HEK293 (cell line): Measurements from ENCODE around the gene FAM181A.

ENCODE experiments used
- CTCF ChIA-PET: fragments of 350-600 bp; formaldehyde crosslinking; extraction: SDS; loops from one replicate; lab custom pipeline; 2021; ENCODE audit warnings: antibody characterized with exemption; lab: Yijun Ruan, JAX
- POLR2A ChIA-PET: fragments of 300-600 bp; formaldehyde crosslinking; extraction: SDS; loops from one replicate; lab custom pipeline; 2020; ENCODE audit warnings: antibody characterized with exemption, inconsistent platforms; lab: Yijun Ruan, JAX
- H3K27ac ChIP-seq: fragments of 200-500 bp; sonication (Bioruptor generic); 2 replicates; pipeline ENCODE4 v1.5.1; 2014; ENCODE audit warnings: low read depth, low read length, control low read depth, inconsistent platforms; ENCODE audit errors: extremely low read depth
- H3K36me3 ChIP-seq, 2 experiments: fragments of 200-500 bp in 1 of 2; sonication (Bioruptor generic) in 1 of 2; 1 replicate in 1 of 2; 2 replicates in 1 of 2; pipeline ENCODE4 v1.5.1; 2014 to 2017; ENCODE audit warnings: inconsistent platforms in 2 of 2, low read length in 2 of 2; ENCODE audit not compliant: control insufficient read depth in 2 of 2, insufficient read depth in 1 of 2
- H3K4me1 ChIP-seq: fragments of 200-500 bp; sonication (Bioruptor generic); 2 replicates; pipeline ENCODE4 v1.5.1; 2014; ENCODE audit warnings: mild to moderate bottlenecking, low read length, inconsistent platforms; ENCODE audit not compliant: control insufficient read depth, insufficient read depth
- H3K4me3 ChIP-seq: 2 replicates; pipeline ENCODE4 v1.5.1; 2011; ENCODE audit warnings: low read depth, mild to moderate bottlenecking, control low read depth, low read length, moderate library complexity
- H3K9me3 ChIP-seq: fragments of 200-500 bp; sonication (Bioruptor generic); 2 replicates; pipeline ENCODE4 v1.5.1; 2014; ENCODE audit warnings: low read depth, low read length, inconsistent platforms; ENCODE audit not compliant: control insufficient read depth, insufficient read depth
- GLI2 ChIP-seq: fragments of 450-650 bp; formaldehyde crosslinking; IDR thresholded peaks from 2 replicates; pipeline ENCODE4; 2017; ENCODE audit warnings: missing biosample characterization, missing genetic modification characterization, low read depth, borderline replicate concordance
- HOXA7 ChIP-seq: sonication (generic); formaldehyde crosslinking; IDR thresholded peaks from 2 replicates; pipeline ENCODE4 v1.8.1; 2022; ENCODE audit warnings: missing genetic modification reagents, borderline replicate concordance
- KLF17 ChIP-seq: fragments of 450-650 bp; formaldehyde crosslinking; IDR thresholded peaks from 2 replicates; pipeline ENCODE4 v1.5.1; 2016; ENCODE audit warnings: missing biosample characterization, missing genetic modification characterization
- KLF7 ChIP-seq: fragments of 450-650 bp; formaldehyde crosslinking; IDR thresholded peaks from 2 replicates; pipeline ENCODE4 v1.5.1; 2016; ENCODE audit warnings: missing biosample characterization, missing genetic modification characterization, borderline replicate concordance
- MZF1 ChIP-seq: fragments of 450-650 bp; formaldehyde crosslinking; IDR thresholded peaks from 2 replicates; pipeline ENCODE4 v1.5.1; 2017; ENCODE audit warnings: missing biosample characterization, missing genetic modification characterization, borderline replicate concordance
- ZBTB6 ChIP-seq: fragments of 450-650 bp; formaldehyde crosslinking; IDR thresholded peaks from 2 replicates; pipeline ENCODE4 v1.5.1; 2017; ENCODE audit warnings: missing biosample characterization, missing genetic modification characterization
- ZEB2 ChIP-seq: fragments of 450-650 bp; formaldehyde crosslinking; IDR thresholded peaks from 2 replicates; pipeline ENCODE4 v1.5.1; 2016; ENCODE audit warnings: missing biosample characterization, missing genetic modification characterization
- ZFHX2 ChIP-seq: fragments of 450-650 bp; formaldehyde crosslinking; conservative IDR thresholded peaks from 2 replicates; pipeline ENCODE4 v1.5.1; 2016; ENCODE audit warnings: missing biosample characterization, missing genetic modification characterization
- ZNF10 ChIP-seq: fragments of 450-650 bp; formaldehyde crosslinking; IDR thresholded peaks from 2 replicates; pipeline ENCODE4 v1.5.1; 2017; ENCODE audit warnings: missing biosample characterization, missing genetic modification characterization
- ZNF132 ChIP-seq: fragments of 450-650 bp; formaldehyde crosslinking; IDR thresholded peaks from 2 replicates; pipeline ENCODE4 v1.5.1; 2017; ENCODE audit warnings: missing biosample characterization, missing genetic modification characterization, borderline replicate concordance
- ZNF169 ChIP-seq: fragments of 450-650 bp; formaldehyde crosslinking; IDR thresholded peaks from 2 replicates; pipeline ENCODE4 v1.5.1; 2016; ENCODE audit warnings: missing biosample characterization, missing genetic modification characterization
- ZNF174 ChIP-seq: fragments of 450-650 bp; formaldehyde crosslinking; IDR thresholded peaks from 2 replicates; pipeline ENCODE4 v1.5.0; 2017; ENCODE audit warnings: missing biosample characterization, mild to moderate bottlenecking, missing genetic modification characterization
- ZNF211 ChIP-seq: fragments of 450-650 bp; formaldehyde crosslinking; IDR thresholded peaks from 2 replicates; pipeline ENCODE4 v1.5.1; 2016; ENCODE audit warnings: low read depth, missing biosample characterization, missing genetic modification characterization
- ZNF214 ChIP-seq: fragments of 450-650 bp; formaldehyde crosslinking; IDR thresholded peaks from 2 replicates; pipeline ENCODE4 v1.5.1; 2017; ENCODE audit warnings: missing biosample characterization, mild to moderate bottlenecking, missing genetic modification characterization, borderline replicate concordance
- ZNF311 ChIP-seq: fragments of 450-650 bp; formaldehyde crosslinking; IDR thresholded peaks from 2 replicates; pipeline ENCODE4 v1.5.1; 2017; ENCODE audit warnings: missing biosample characterization, missing genetic modification characterization, borderline replicate concordance
- ZNF37A ChIP-seq: fragments of 450-650 bp; IDR thresholded peaks from 2 replicates; pipeline ENCODE4 v1.5.1; 2018; ENCODE audit warnings: missing biosample characterization, missing genetic modification characterization
- ZNF416 ChIP-seq: fragments of 450-650 bp; formaldehyde crosslinking; IDR thresholded peaks from 2 replicates; pipeline ENCODE4 v1.5.1; 2016; ENCODE audit warnings: missing biosample characterization, missing genetic modification characterization
- ZNF513 ChIP-seq: fragments of 450-650 bp; IDR thresholded peaks from 2 replicates; pipeline ENCODE4 v1.5.1; 2018; ENCODE audit warnings: missing biosample characterization, missing genetic modification characterization
- ZNF514 ChIP-seq: fragments of 450-650 bp; formaldehyde crosslinking; IDR thresholded peaks from 2 replicates; pipeline ENCODE4 v1.5.1; 2016; ENCODE audit warnings: missing biosample characterization, missing genetic modification characterization
- ZNF529 ChIP-seq: fragments of 450-650 bp; formaldehyde crosslinking; IDR thresholded peaks from 2 replicates; pipeline ENCODE4 v1.5.1; 2017; ENCODE audit warnings: missing genetic modification characterization, missing biosample characterization; ENCODE audit not compliant: insufficient replicate concordance
- ZNF530 ChIP-seq: fragments of 450-650 bp; formaldehyde crosslinking; IDR thresholded peaks from 2 replicates; pipeline ENCODE4 v1.5.1; 2016; ENCODE audit warnings: low read depth, missing biosample characterization, missing genetic modification characterization
- ZNF624 ChIP-seq: fragments of 450-650 bp; formaldehyde crosslinking; IDR thresholded peaks from 2 replicates; pipeline ENCODE4 v1.5.1; 2017; ENCODE audit warnings: missing biosample characterization, missing genetic modification characterization
- ZNF664 ChIP-seq: fragments of 450-650 bp; formaldehyde crosslinking; IDR thresholded peaks from 2 replicates; pipeline ENCODE4 v1.5.1; 2016; ENCODE audit warnings: missing biosample characterization, missing genetic modification characterization
- ZNF704 ChIP-seq: fragments of 450-650 bp; formaldehyde crosslinking; IDR thresholded peaks from 2 replicates; pipeline ENCODE4 v1.5.1; 2016; ENCODE audit warnings: missing biosample characterization, missing genetic modification characterization
- ZNF707 ChIP-seq: fragments of 450-650 bp; formaldehyde crosslinking; IDR thresholded peaks from 2 replicates; pipeline ENCODE4 v1.5.1; 2016; ENCODE audit warnings: missing biosample characterization, missing genetic modification characterization
- ZNF768 ChIP-seq: fragments of 450-650 bp; formaldehyde crosslinking; IDR thresholded peaks from 2 replicates; pipeline ENCODE4 v1.5.1; 2018; ENCODE audit warnings: missing biosample characterization, mild to moderate bottlenecking, missing genetic modification characterization
- ZNF837 ChIP-seq: fragments of 450-650 bp; formaldehyde crosslinking; IDR thresholded peaks from 2 replicates; pipeline ENCODE4 v1.5.1; 2016; ENCODE audit warnings: missing biosample characterization, missing genetic modification characterization
- ZSCAN30 ChIP-seq: fragments of 450-650 bp; IDR thresholded peaks from 2 replicates; pipeline ENCODE4 v1.5.1; 2018; ENCODE audit warnings: missing biosample characterization, mild to moderate bottlenecking, missing genetic modification characterization, moderate library complexity

The FAM181A gene

GRCh38 chr14:93967637-93968250 is 40.6 kb downstream of the FAM181A start (continued):
- TF ChIP-seq ZFHX2 (tag by site-specific recombination), result no peak
- no peak for TF ChIP-seq ZNF530 (tag by site-specific recombination)
- TF ChIP-seq ZNF664, result no peak
- TF ChIP-seq, all 188 proteins: peak for 0

GRCh38 chr14:93969082-93969828 is 42.1 kb downstream of the FAM181A start:
- ChIA-PET CTCF (interaction anchor here (1.0 to 6.5 kb wide), 3 partner anchors 16 to 412 kb away, joined by 3 to 91 read pairs (median 6); no protein-coding TSS in a partner anchor), POLR2A (no interaction called here)
- H3K9me3 ChIP-seq, result no peaks in the 10 kb centered on the region
- no peak overlapping the region for H3K27ac ChIP-seq
- H3K4me1 ChIP-seq, result no peaks in the 10 kb centered on the region
- TF ChIP-seq ZNF768 (no peak), ZNF624 (tag by site-specific recombination) (no peak), KLF7 (tag by site-specific recombination) (no peak), ZNF514 (tag by site-specific recombination) (no peak), GLI2 (tag by site-specific recombination) (no peak), ZSCAN30 (no peak), ZNF214 (tag by site-specific recombination) (no peak), ZNF311 (tag by site-specific recombination) (no peak), ZNF37A (no peak), ZNF513 (no peak), HOXA7 (CRISPR knock-in tag) (no peak), ZBTB6 (tag by site-specific recombination) (no peak), ZNF174 (tag by site-specific recombination) (no peak), ZNF132 (tag by site-specific recombination) (no peak), ZNF169 (tag by site-specific recombination) (no peak), MZF1 (tag by site-specific recombination) (no peak), ZNF416 (tag by site-specific recombination) (no peak), ZNF529 (tag by site-specific recombination) (no peak)
- no peak overlapping the region for H3K4me3 ChIP-seq
- H3K36me3 ChIP-seq, result no peaks in the 10 kb centered on the region

- POLR2A ChIA-PET, result no interaction called here
- H3K4me3 ChIP-seq, result no peak overlapping the region
- TF ChIP-seq ZNF10 (tag by site-specific recombination) (no peak), ZNF837 (no peak), ZEB2 (no peak), ZNF704 (tag by site-specific recombination) (no peak), ZNF211 (tag by site-specific recombination) (no peak), ZNF707 (tag by site-specific recombination) (no peak), KLF17 (tag by site-specific recombination) (no peak)
Observed at GRCh38 chr14:93970585-93970964, 43.4 kb downstream of the FAM181A start.

More at GRCh38 chr14:93970585-93970964, 43.4 kb downstream of the FAM181A start:
- H3K4me1 ChIP-seq, result no peaks in the 10 kb centered on the region
- H3K36me3 ChIP-seq, result no peaks in the 10 kb centered on the region
- H3K9me3 ChIP-seq, result no peaks in the 10 kb centered on the region
- H3K27ac ChIP-seq, result no peak overlapping the region
- CTCF ChIA-PET, result interaction anchor here (0.8 to 6.5 kb wide), 11 partner anchors 8 to 413 kb away, joined by 3 to 91 read pairs (median 5); no protein-coding TSS in a partner anchor
